SK-N-SH treated with all-trans-retinoic acid at 6 μM for 48 hours (cell line): ENCODE measurements around the gene PPP2R3C.

Experiments used
- ATAC-seq: fragments of 200-7000 bp; cut with Tn5 transposase; 3 replicates; pipeline ENCODE4 v1.9.1; 2020; ENCODE audit warnings: mild to moderate bottlenecking, moderate library complexity
- ARNTL ChIP-seq: fragments of 450-650 bp; formaldehyde crosslinking; IDR thresholded peaks from 2 replicates; pipeline ENCODE4 v1.5.0; 2020; ENCODE audit warnings: low read depth, mild to moderate bottlenecking, moderate library complexity, borderline replicate concordance
- BACH2 ChIP-seq: fragments of 250-450 bp; sonication (Bioruptor Pico); IDR thresholded peaks from 2 replicates; pipeline ENCODE4 v1.9.0; 2021; ENCODE audit warnings: mild to moderate bottlenecking, borderline replicate concordance
- CSDC2 ChIP-seq: fragments of 250-450 bp; sonication (Bioruptor Pico); IDR thresholded peaks from 2 replicates; pipeline ENCODE4 v1.5.0; 2020; ENCODE audit warnings: mild to moderate bottlenecking, moderate library complexity
- CSRNP3 ChIP-seq: fragments of 250-450 bp; sonication (Bioruptor Pico); IDR thresholded peaks from 2 replicates; pipeline ENCODE4 v1.5.1; 2021; ENCODE audit warnings: mild to moderate bottlenecking, moderate library complexity
- ISL1 ChIP-seq: fragments of 250-450 bp; sonication (Bioruptor Pico); IDR thresholded peaks from 2 replicates; pipeline ENCODE4 v2.1.2; 2022; ENCODE audit warnings: mild to moderate bottlenecking, moderate library complexity
- OSR1 ChIP-seq: fragments of 250-450 bp; sonication (Bioruptor Pico); IDR thresholded peaks from 2 replicates; pipeline ENCODE4 v1.8.0; 2022; ENCODE audit warnings: moderate library complexity, mild to moderate bottlenecking, inconsistent platforms
- POU6F1 ChIP-seq: fragments of 250-450 bp; sonication (Bioruptor Pico); IDR thresholded peaks from 2 replicates; pipeline ENCODE4 v1.8.0; 2021; ENCODE audit warnings: low read depth, mild to moderate bottlenecking, moderate library complexity, borderline replicate concordance
- RARB ChIP-seq: fragments of 250-450 bp; sonication (Bioruptor Pico); IDR thresholded peaks from 2 replicates; pipeline ENCODE4 v1.8.0; 2021; ENCODE audit warnings: mild to moderate bottlenecking, moderate library complexity
- TCF4 ChIP-seq: fragments of 250-450 bp; sonication (Bioruptor Pico); IDR thresholded peaks from 2 replicates; pipeline ENCODE4 v1.8.0; 2021; ENCODE audit warnings: mild to moderate bottlenecking, moderate library complexity, borderline replicate concordance
- TOX ChIP-seq: fragments of 250-450 bp; sonication (Bioruptor Pico); IDR thresholded peaks from 2 replicates; pipeline ENCODE4 v1.8.0; 2021; ENCODE audit warnings: mild to moderate bottlenecking, moderate library complexity, borderline replicate concordance
- ZFP30 ChIP-seq: fragments of 450-650 bp; formaldehyde crosslinking; IDR thresholded peaks from 2 replicates; pipeline ENCODE4 v1.5.0; 2022; ENCODE audit warnings: mild to moderate bottlenecking, moderate library complexity
- ZNF565 ChIP-seq: fragments of 450-650 bp; formaldehyde crosslinking; conservative IDR thresholded peaks from 2 replicates; pipeline ENCODE4 v1.5.0; 2020; ENCODE audit warnings: low read depth, mild to moderate bottlenecking, moderate library complexity
- ZNF8 ChIP-seq: fragments of 450-650 bp; formaldehyde crosslinking; IDR thresholded peaks from 2 replicates; pipeline ENCODE4 v1.5.0; 2020; ENCODE audit warnings: mild to moderate bottlenecking, moderate library complexity
- TF ChIP-seq, protein P1 (sequence below): fragments of 250-450 bp; sonication (Bioruptor Pico); IDR thresholded peaks from 2 replicates; pipeline ENCODE4 v1.8.0; 2020; ENCODE audit warnings: mild to moderate bottlenecking, moderate library complexity, borderline replicate concordance
- TF ChIP-seq, protein P2 (sequence below): fragments of 250-450 bp; sonication (Bioruptor Pico); IDR thresholded peaks from 2 replicates; pipeline ENCODE4 v1.5.0; 2020; ENCODE audit warnings: mild to moderate bottlenecking, moderate library complexity
- TF ChIP-seq, protein P3 (sequence below): fragments of 250-450 bp; sonication (Bioruptor Pico); IDR thresholded peaks from 2 replicates; pipeline ENCODE4 v1.5.1; 2020; ENCODE audit warnings: low read depth, mild to moderate bottlenecking, moderate library complexity

PPP2R3C gene

GRCh38 chr14:35164849-35165248 is 43.1 kb upstream of the PPP2R3C start:
- TF ChIP-seq ZNF565, result no peak
- TF ChIP-seq OSR1 (CRISPR knock-in tag), result no peak
- TF ChIP-seq RARB (CRISPR knock-in tag), result no peak
- no peak for TF ChIP-seq CSRNP3
- TF ChIP-seq BACH2, result no peak
- no peak for TF ChIP-seq ARNTL (CRISPR knock-in tag)
- no peak for TF ChIP-seq CSDC2 (CRISPR knock-in tag)
- no peak for TF ChIP-seq ISL1 (CRISPR knock-in tag)
- no peak for TF ChIP-seq ZFP30 (CRISPR knock-in tag)
- TF ChIP-seq TOX, result no peak
- TF ChIP-seq, protein P1, sequence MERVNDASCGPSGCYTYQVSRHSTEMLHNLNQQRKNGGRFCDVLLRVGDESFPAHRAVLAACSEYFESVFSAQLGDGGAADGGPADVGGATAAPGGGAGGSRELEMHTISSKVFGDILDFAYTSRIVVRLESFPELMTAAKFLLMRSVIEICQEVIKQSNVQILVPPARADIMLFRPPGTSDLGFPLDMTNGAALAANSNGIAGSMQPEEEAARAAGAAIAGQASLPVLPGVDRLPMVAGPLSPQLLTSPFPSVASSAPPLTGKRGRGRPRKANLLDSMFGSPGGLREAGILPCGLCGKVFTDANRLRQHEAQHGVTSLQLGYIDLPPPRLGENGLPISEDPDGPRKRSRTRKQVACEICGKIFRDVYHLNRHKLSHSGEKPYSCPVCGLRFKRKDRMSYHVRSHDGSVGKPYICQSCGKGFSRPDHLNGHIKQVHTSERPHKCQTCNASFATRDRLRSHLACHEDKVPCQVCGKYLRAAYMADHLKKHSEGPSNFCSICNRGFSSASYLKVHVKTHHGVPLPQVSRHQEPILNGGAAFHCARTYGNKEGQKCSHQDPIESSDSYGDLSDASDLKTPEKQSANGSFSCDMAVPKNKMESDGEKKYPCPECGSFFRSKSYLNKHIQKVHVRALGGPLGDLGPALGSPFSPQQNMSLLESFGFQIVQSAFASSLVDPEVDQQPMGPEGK (CRISPR knock-in tag), result no peak
- TF ChIP-seq, protein P2, sequence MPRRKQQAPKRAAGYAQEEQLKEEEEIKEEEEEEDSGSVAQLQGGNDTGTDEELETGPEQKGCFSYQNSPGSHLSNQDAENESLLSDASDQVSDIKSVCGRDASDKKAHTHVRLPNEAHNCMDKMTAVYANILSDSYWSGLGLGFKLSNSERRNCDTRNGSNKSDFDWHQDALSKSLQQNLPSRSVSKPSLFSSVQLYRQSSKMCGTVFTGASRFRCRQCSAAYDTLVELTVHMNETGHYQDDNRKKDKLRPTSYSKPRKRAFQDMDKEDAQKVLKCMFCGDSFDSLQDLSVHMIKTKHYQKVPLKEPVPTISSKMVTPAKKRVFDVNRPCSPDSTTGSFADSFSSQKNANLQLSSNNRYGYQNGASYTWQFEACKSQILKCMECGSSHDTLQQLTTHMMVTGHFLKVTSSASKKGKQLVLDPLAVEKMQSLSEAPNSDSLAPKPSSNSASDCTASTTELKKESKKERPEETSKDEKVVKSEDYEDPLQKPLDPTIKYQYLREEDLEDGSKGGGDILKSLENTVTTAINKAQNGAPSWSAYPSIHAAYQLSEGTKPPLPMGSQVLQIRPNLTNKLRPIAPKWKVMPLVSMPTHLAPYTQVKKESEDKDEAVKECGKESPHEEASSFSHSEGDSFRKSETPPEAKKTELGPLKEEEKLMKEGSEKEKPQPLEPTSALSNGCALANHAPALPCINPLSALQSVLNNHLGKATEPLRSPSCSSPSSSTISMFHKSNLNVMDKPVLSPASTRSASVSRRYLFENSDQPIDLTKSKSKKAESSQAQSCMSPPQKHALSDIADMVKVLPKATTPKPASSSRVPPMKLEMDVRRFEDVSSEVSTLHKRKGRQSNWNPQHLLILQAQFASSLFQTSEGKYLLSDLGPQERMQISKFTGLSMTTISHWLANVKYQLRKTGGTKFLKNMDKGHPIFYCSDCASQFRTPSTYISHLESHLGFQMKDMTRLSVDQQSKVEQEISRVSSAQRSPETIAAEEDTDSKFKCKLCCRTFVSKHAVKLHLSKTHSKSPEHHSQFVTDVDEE (CRISPR knock-in tag), result no peak
- TF ChIP-seq POU6F1 (CRISPR knock-in tag), result no peak
- no peak for ATAC-seq

GRCh38 chr14:35163384-35163783 is 41.6 kb upstream of the PPP2R3C start:
- no peak for ATAC-seq
- TF ChIP-seq, protein P2 (CRISPR knock-in tag), result no peak
- TF ChIP-seq ISL1 (CRISPR knock-in tag) (no peak), BACH2 (no peak), TCF4 (CRISPR knock-in tag) (no peak), CSDC2 (CRISPR knock-in tag) (no peak), ZNF8 (no peak), ARNTL (CRISPR knock-in tag) (no peak), RARB (CRISPR knock-in tag) (no peak)
- TF ChIP-seq, protein P1 (CRISPR knock-in tag), result no peak
- TF ChIP-seq, protein P3, sequence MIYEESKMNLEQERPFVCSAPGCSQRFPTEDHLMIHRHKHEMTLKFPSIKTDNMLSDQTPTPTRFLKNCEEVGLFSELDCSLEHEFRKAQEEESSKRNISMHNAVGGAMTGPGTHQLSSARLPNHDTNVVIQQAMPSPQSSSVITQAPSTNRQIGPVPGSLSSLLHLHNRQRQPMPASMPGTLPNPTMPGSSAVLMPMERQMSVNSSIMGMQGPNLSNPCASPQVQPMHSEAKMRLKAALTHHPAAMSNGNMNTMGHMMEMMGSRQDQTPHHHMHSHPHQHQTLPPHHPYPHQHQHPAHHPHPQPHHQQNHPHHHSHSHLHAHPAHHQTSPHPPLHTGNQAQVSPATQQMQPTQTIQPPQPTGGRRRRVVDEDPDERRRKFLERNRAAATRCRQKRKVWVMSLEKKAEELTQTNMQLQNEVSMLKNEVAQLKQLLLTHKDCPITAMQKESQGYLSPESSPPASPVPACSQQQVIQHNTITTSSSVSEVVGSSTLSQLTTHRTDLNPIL (CRISPR knock-in tag), result no peak
- TF ChIP-seq, all 23 proteins: peak for 0
